ENCODE measurements around the gene KLHL35. TPM values are rescaled to one million over a fixed set of nuclear protein-coding genes. Genes with fewer than 3 reads are reported as not detected.
A peak's percentile ranks its signal among the peaks of the same experiment; 100 is the strongest.

The KLHL35 gene
- polyA plus RNA-seq, 3 donors: 0.33 to 0.45 TPM; not detected in 1

GRCh38 chr11:75376175-75376574 is 56.8 kb downstream of the KLHL35 start:
- Mint-ChIP-seq H3K36me3 (no peaks in the 10 kb centered on the region), H3K4me3 (peak overlapping the region; percentile 31 to 62), H3K9me3 (no peaks in the 10 kb centered on the region), H3K4me1 (peaks cover 30% of the 10 kb centered on the region), H3K27ac (peak overlapping the region in 4 of 7 donors; percentile 20 to 57 (median 34)), H3K27me3 (ENCODE audit: low read depth in 3 of 3) (no peaks in the 10 kb centered on the region)
- Histone ChIP-seq H3K4me1 (ENCODE audit: control insufficient read depth in 1 of 2, insufficient read depth in 2 of 2, low read length in 2 of 2) (peaks cover 27 to 37% of the 10 kb centered on the region in 2 donors), H4K20me1 (ENCODE audit: insufficient read depth, low read length) (no peaks in the 10 kb centered on the region), H3K79me2 (ENCODE audit: insufficient read depth, low read length) (no peaks in the 10 kb centered on the region), H3K27me3 (ENCODE audit: control insufficient read depth in 2 of 2, insufficient read depth in 2 of 2, low read length in 2 of 2) (no peaks in the 10 kb centered on the region), H3K4me2 (replicated peaks; ENCODE audit: extremely low read depth, low read length, poor library complexity, severe bottlenecking) (peak overlapping the region; percentile 29), H3K9ac (ENCODE audit: insufficient read depth, low read length, poor library complexity, severe bottlenecking) (no peak overlapping the region), H2AFZ (ENCODE audit: insufficient read depth, low read depth, low read length, poor library complexity, severe bottlenecking) (peak overlapping the region; percentile 68), H3K4me3 (replicated peaks in 1 of 3; ENCODE audit: low read depth in 2 of 3, low read length in 3 of 3) (peak overlapping the region in 1 of 3 experiments; percentile 39), H3K36me3 (replicated peaks in 1 of 2; ENCODE audit: control insufficient read depth in 1 of 2, insufficient read depth in 2 of 2, low read length in 2 of 2) (no peaks in the 10 kb centered on the region), H3K27ac (ENCODE audit: low read depth in 1 of 2, low read length in 2 of 2) (peak overlapping the region in 1 of 2 donors; percentile 41), H3K9me3 (replicated peaks in 1 of 2; ENCODE audit: control insufficient read depth in 1 of 2, insufficient read depth in 1 of 2, low read length in 2 of 2) (no peaks in the 10 kb centered on the region)
- 85% methylated on average over 3 of the region's 9 CpGs for WGBS (ENCODE audit: insufficient coverage)
- no peak for TF ChIP-seq CTCF (IDR thresholded peaks at IDR 0.05)
- intact Hi-C loops (cut with micrococcal nuclease): no loop called here
- peak in 1 of 3 donors; percentile 19 for DNase-seq

- no peaks in the 10 kb centered on the region for H3K9me3 Mint-ChIP-seq
- no peak overlapping the region for H3K4me3 Mint-ChIP-seq
- Histone ChIP-seq H3K4me2 (replicated peaks; ENCODE audit: extremely low read depth, low read length, poor library complexity, severe bottlenecking) (no peak overlapping the region), H3K4me1 (ENCODE audit: control insufficient read depth in 1 of 2, insufficient read depth in 2 of 2, low read length in 2 of 2) (peaks cover 22 to 32% of the 10 kb centered on the region in 2 donors), H4K20me1 (ENCODE audit: insufficient read depth, low read length) (no peaks in the 10 kb centered on the region), H2AFZ (ENCODE audit: insufficient read depth, low read depth, low read length, poor library complexity, severe bottlenecking) (no peak overlapping the region), H3K27me3 (ENCODE audit: control insufficient read depth in 2 of 2, insufficient read depth in 2 of 2, low read length in 2 of 2) (no peaks in the 10 kb centered on the region), H3K9ac (ENCODE audit: insufficient read depth, low read length, poor library complexity, severe bottlenecking) (no peak overlapping the region), H3K36me3 (replicated peaks in 1 of 2; ENCODE audit: control insufficient read depth in 1 of 2, insufficient read depth in 2 of 2, low read length in 2 of 2) (no peaks in the 10 kb centered on the region), H3K79me2 (ENCODE audit: insufficient read depth, low read length) (no peaks in the 10 kb centered on the region), H3K4me3 (replicated peaks in 1 of 3; ENCODE audit: low read depth in 2 of 3, low read length in 3 of 3) (no peak overlapping the region), H3K9me3 (replicated peaks in 1 of 2; ENCODE audit: control insufficient read depth in 1 of 2, insufficient read depth in 1 of 2, low read length in 2 of 2) (no peaks in the 10 kb centered on the region), H3K27ac (ENCODE audit: low read depth in 1 of 2, low read length in 2 of 2) (no peak overlapping the region)
- no peak for TF ChIP-seq CTCF (IDR thresholded peaks at IDR 0.05)
- 91% methylated on average over 6 of the region's 8 CpGs for WGBS (ENCODE audit: insufficient coverage)
- H3K27ac Mint-ChIP-seq: peak overlapping the region in 3 of 7 donors; percentile 46 to 61 (median 51)
- H3K4me1 Mint-ChIP-seq: peaks cover 25% of the 10 kb centered on the region
- no peaks in the 10 kb centered on the region for H3K27me3 Mint-ChIP-seq (ENCODE audit: low read depth in 3 of 3)
- intact Hi-C loops (cut with micrococcal nuclease): no loop called here
- DNase-seq: no peak
- H3K36me3 Mint-ChIP-seq: no peaks in the 10 kb centered on the region
Measured at GRCh38 chr11:75375626-75376025, 57.4 kb downstream of the KLHL35 start.

Measured in CD14-positive monocyte (primary cell).